Measurements from ENCODE around the gene HASPIN. TPM values are rescaled to one million over a fixed set of nuclear protein-coding genes. Genes with fewer than 3 reads are reported as not detected.

HASPIN gene
- total RNA-seq, 1 donor from 2014 or later, result 14.8 TPM

DNA sequence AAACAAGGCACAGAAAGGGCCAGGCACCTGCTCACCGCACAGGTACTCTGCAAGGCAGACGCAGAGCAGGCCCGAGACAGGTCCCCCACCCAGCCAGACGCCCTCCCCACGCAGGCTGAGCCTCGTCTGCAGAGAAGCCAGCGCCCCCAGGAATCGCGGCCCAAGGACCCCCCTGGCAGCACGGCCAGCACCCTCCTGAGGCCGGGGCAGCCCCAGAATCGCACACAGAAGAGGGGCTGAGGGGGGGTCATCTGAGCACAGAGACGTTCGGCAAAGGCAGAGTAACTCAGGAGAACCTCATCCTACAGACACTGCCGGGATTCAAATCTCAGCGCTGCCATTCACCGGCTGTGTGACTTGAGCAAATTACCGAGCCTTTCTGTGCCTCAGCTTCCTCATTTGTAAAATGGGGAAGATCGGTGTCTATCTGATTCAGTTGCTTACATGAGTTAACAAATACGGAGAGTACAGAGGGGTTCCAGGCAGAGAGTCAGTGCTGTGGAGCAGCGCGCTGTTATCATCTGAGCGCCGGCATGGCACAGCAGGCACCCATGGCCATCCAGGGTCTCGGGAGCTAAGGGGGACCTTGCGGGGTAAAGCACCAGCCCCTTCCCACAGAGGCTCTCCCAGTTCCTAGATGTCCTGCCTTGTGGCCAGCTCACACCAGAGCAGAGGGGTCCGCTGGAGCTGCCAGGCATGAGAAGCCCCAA is 44.7 kb upstream of the HASPIN start:
- Histone ChIP-seq H3K4me2 (no peak overlapping the region), H3K27ac (no peak overlapping the region)
- H3K4me3 Mint-ChIP-seq, result no peak overlapping the region

GRCh38 chr17:3679531-3680126 is 44.1 kb upstream of the HASPIN start:
- H3K27me3 Mint-ChIP-seq (ENCODE audit: insufficient read depth, low read depth), result peaks cover 10% of the 10 kb centered on the region
- peaks cover 11% of the 10 kb centered on the region for H3K4me1 Mint-ChIP-seq
- H3K4me3 Mint-ChIP-seq, result no peak overlapping the region
- H3K4me2 ChIP-seq, result no peak overlapping the region
- no peak overlapping the region for H3K9ac ChIP-seq
- peaks cover 6% of the 10 kb centered on the region for H3K4me1 ChIP-seq
- no peak for TF ChIP-seq EZH2 (IDR thresholded peaks at IDR 0.05)
- TF ChIP-seq EZH2phosphoT487 (IDR thresholded peaks at IDR 0.05), result no peak
- TF ChIP-seq CTCF (IDR thresholded peaks at IDR 0.05), result no peak
- H3K27ac Mint-ChIP-seq, result no peak overlapping the region
- no peaks in the 10 kb centered on the region for H3K79me2 ChIP-seq (ENCODE audit: low read depth)
- no peaks in the 10 kb centered on the region for H4K20me1 ChIP-seq (ENCODE audit: low read depth)
- H2AFZ ChIP-seq (replicated peaks), result no peak overlapping the region
- no peak for DNase-seq (ENCODE audit: low spot score)
- no peaks in the 10 kb centered on the region for H3K9me3 ChIP-seq (ENCODE audit: low read depth)
- H3K27ac ChIP-seq, result no peak overlapping the region
- no peaks in the 10 kb centered on the region for H3K27me3 ChIP-seq
- no peaks in the 10 kb centered on the region for H3K36me3 Mint-ChIP-seq
- no peak overlapping the region for H3K4me3 ChIP-seq
- peaks cover 3% of the 10 kb centered on the region for H3F3A ChIP-seq (ENCODE audit: low read depth)
- no peaks in the 10 kb centered on the region for H3K36me3 ChIP-seq
- H3K9me3 Mint-ChIP-seq, result no peaks in the 10 kb centered on the region

More for the DNA sequence above, 44.7 kb upstream of the HASPIN start:
- no peaks in the 10 kb centered on the region for H3K27me3 ChIP-seq
- Mint-ChIP-seq H3K36me3 (no peaks in the 10 kb centered on the region), H3K27ac (no peak overlapping the region), H3K4me1 (peaks cover 16% of the 10 kb centered on the region), H3K27me3 (ENCODE audit: insufficient read depth, low read depth) (peaks cover 10% of the 10 kb centered on the region), H3K9me3 (no peaks in the 10 kb centered on the region)
- no peaks in the 10 kb centered on the region for H3K9me3 ChIP-seq (ENCODE audit: low read depth)
- TF ChIP-seq EZH2 (IDR thresholded peaks at IDR 0.05) (no peak), EZH2phosphoT487 (IDR thresholded peaks at IDR 0.05) (no peak), CTCF (IDR thresholded peaks at IDR 0.05) (no peak)
- no peak for DNase-seq (ENCODE audit: low spot score)
- H3K9ac ChIP-seq, result no peak overlapping the region
- peaks cover 9% of the 10 kb centered on the region for H3K4me1 ChIP-seq
- H3K36me3 ChIP-seq, result no peaks in the 10 kb centered on the region
- no peaks in the 10 kb centered on the region for H3K79me2 ChIP-seq (ENCODE audit: low read depth)
- no peak overlapping the region for H3K4me3 ChIP-seq
- H3F3A ChIP-seq (ENCODE audit: low read depth), result peaks cover 3% of the 10 kb centered on the region
- H4K20me1 ChIP-seq (ENCODE audit: low read depth), result no peaks in the 10 kb centered on the region
- no peak overlapping the region for H2AFZ ChIP-seq (replicated peaks)

DNA sequence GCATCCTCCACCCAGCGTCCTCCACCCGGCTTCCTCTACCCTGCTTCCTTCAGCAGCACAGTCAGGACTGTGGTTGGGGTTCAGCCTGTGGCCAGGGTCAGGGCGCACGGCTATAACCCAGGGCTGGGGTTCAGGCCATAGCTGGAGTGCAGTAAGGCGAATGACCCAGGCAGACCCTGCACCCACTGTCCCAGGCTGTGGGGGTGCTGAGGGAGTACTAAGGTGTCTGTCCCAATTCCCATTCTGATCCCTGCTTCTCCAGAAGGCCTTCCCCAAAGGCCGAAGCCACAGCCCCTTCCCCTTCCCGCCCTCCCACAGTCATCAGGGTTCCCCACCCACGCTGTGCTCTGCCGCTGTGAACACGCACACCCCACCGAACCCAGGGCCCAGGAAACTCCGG is 42.6 kb upstream of the HASPIN start:
- no peak overlapping the region for H3K27ac ChIP-seq
- peaks cover 10% of the 10 kb centered on the region for H3K27me3 Mint-ChIP-seq (ENCODE audit: insufficient read depth, low read depth)
- H3K79me2 ChIP-seq (ENCODE audit: low read depth), result no peaks in the 10 kb centered on the region
- no peak overlapping the region for H3K9ac ChIP-seq
- no peak for TF ChIP-seq EZH2 (IDR thresholded peaks at IDR 0.05)
- no peak for DNase-seq (ENCODE audit: low spot score)
- H3K27ac Mint-ChIP-seq, result no peak overlapping the region
- no peak overlapping the region for H3K4me2 ChIP-seq
- H2AFZ ChIP-seq (replicated peaks), result no peak overlapping the region
- H3K36me3 ChIP-seq, result no peaks in the 10 kb centered on the region
- H3K4me1 ChIP-seq, result peaks cover 6% of the 10 kb centered on the region
- H3K27me3 ChIP-seq, result no peaks in the 10 kb centered on the region
- H3K9me3 ChIP-seq (ENCODE audit: low read depth), result no peaks in the 10 kb centered on the region
- peaks cover 9% of the 10 kb centered on the region for H3K4me1 Mint-ChIP-seq
- peaks cover 3% of the 10 kb centered on the region for H3F3A ChIP-seq (ENCODE audit: low read depth)
- no peaks in the 10 kb centered on the region for H3K36me3 Mint-ChIP-seq
- H3K9me3 Mint-ChIP-seq, result no peaks in the 10 kb centered on the region
- no peaks in the 10 kb centered on the region for H4K20me1 ChIP-seq (ENCODE audit: low read depth)
- H3K4me3 Mint-ChIP-seq, result no peak overlapping the region
- no peak overlapping the region for H3K4me3 ChIP-seq

- Mint-ChIP-seq H3K36me3 (no peaks in the 10 kb centered on the region), H3K9me3 (no peaks in the 10 kb centered on the region), H3K4me3 (no peak overlapping the region), H3K4me1 (peaks cover 9% of the 10 kb centered on the region), H3K27me3 (ENCODE audit: insufficient read depth, low read depth) (peaks cover 10% of the 10 kb centered on the region), H3K27ac (no peak overlapping the region)
- no peak overlapping the region for H3K4me2 ChIP-seq
- H4K20me1 ChIP-seq (ENCODE audit: low read depth), result no peaks in the 10 kb centered on the region
- H3K9me3 ChIP-seq (ENCODE audit: low read depth), result no peaks in the 10 kb centered on the region
- no peaks in the 10 kb centered on the region for H3K36me3 ChIP-seq
- no peak overlapping the region for H2AFZ ChIP-seq (replicated peaks)
- H3K27ac ChIP-seq, result no peak overlapping the region
- no peak for DNase-seq (ENCODE audit: low spot score)
- TF ChIP-seq EZH2 (IDR thresholded peaks at IDR 0.05) (no peak), CTCF (IDR thresholded peaks at IDR 0.05) (no peak)
- H3K4me3 ChIP-seq, result no peak overlapping the region
- H3K9ac ChIP-seq, result no peak overlapping the region
- H3F3A ChIP-seq (ENCODE audit: low read depth), result peaks cover 3% of the 10 kb centered on the region
- H3K79me2 ChIP-seq (ENCODE audit: low read depth), result no peaks in the 10 kb centered on the region
- no peaks in the 10 kb centered on the region for H3K27me3 ChIP-seq
- peaks cover 6% of the 10 kb centered on the region for H3K4me1 ChIP-seq
These were observed 42.1 kb upstream of the HASPIN start for GRCh38 chr17:3681565-3681964.

Measured in neural progenitor cell (in vitro differentiated cells).